H9 (cell line): ENCODE data around the gene KRTAP10-12. TPM values are rescaled to one million over a fixed set of nuclear protein-coding genes. Genes with fewer than 3 reads are reported as not detected.

ENCODE experiments used
- DNase-seq: peaks from one replicate; pipeline ENCODE4 v3.0.0-alpha.2; 2017
- H2AFZ ChIP-seq: one replicate; pipeline ENCODE4 v1.6.1; 2013; ENCODE audit warnings: mild to moderate bottlenecking, low read length, control low read depth, moderate library complexity
- H2AK5ac ChIP-seq: 2 replicates; pipeline ENCODE4 v1.6.1; 2013; ENCODE audit warnings: low read length, control low read depth, mixed read lengths; ENCODE audit not compliant: insufficient read length
- H2BK120ac ChIP-seq: one replicate; pipeline ENCODE4 v1.6.1; 2013; ENCODE audit warnings: low read depth, mild to moderate bottlenecking, low read length, control low read depth, inconsistent platforms; ENCODE audit not compliant: poor library complexity, severe bottlenecking
- H2BK12ac ChIP-seq: 2 replicates; pipeline ENCODE4 v1.6.1; 2013; ENCODE audit warnings: low read length, control low read depth, mixed read lengths, low read depth; ENCODE audit not compliant: insufficient read length
- H2BK15ac ChIP-seq: 2 replicates; pipeline ENCODE4 v1.6.1; 2013; ENCODE audit warnings: low read depth, low read length, control low read depth
- H2BK20ac ChIP-seq: one replicate; pipeline ENCODE4 v1.6.1; 2013; ENCODE audit warnings: low read depth, mild to moderate bottlenecking, low read length, control low read depth, inconsistent platforms; ENCODE audit not compliant: poor library complexity, severe bottlenecking
- H2BK5ac ChIP-seq: 2 replicates; pipeline ENCODE4 v1.6.1; 2013; ENCODE audit warnings: low read length, control low read depth, mixed read lengths; ENCODE audit not compliant: insufficient read length
- H3K14ac ChIP-seq: 2 replicates; pipeline ENCODE4 v1.6.1; 2013; ENCODE audit warnings: low read length, control low read depth; ENCODE audit not compliant: insufficient read depth
- H3K18ac ChIP-seq: 2 replicates; pipeline ENCODE4 v1.6.1; 2013; ENCODE audit warnings: low read depth, mild to moderate bottlenecking, mixed read lengths, low read length, control low read depth; ENCODE audit not compliant: insufficient read length
- H3K23ac ChIP-seq: 2 replicates; pipeline ENCODE4 v1.6.1; 2013; ENCODE audit warnings: low read length, control low read depth, mixed read lengths, low read depth; ENCODE audit not compliant: insufficient read length
- H3K23me2 ChIP-seq: 2 replicates; pipeline ENCODE4 v1.6.1; 2013; ENCODE audit warnings: low read depth, mild to moderate bottlenecking, mixed read lengths, low read length, control low read depth; ENCODE audit not compliant: insufficient read length, poor library complexity, severe bottlenecking
- H3K27ac ChIP-seq: 2 replicates; pipeline ENCODE4 v1.5.1; 2013; ENCODE audit warnings: low read length, control low read depth, mixed read lengths, low read depth; ENCODE audit not compliant: insufficient read length
- H3K27me3 ChIP-seq: 2 replicates; pipeline ENCODE4 v1.6.1; 2013; ENCODE audit warnings: low read length, control low read depth, inconsistent platforms; ENCODE audit not compliant: insufficient read depth
- H3K4ac ChIP-seq: 2 replicates; pipeline ENCODE4 v1.6.1; 2013; ENCODE audit warnings: low read depth, mild to moderate bottlenecking, control low read depth, inconsistent platforms, low read length, moderate library complexity
- H3K4me1 ChIP-seq: 2 replicates; pipeline ENCODE4 v1.6.1; 2013; ENCODE audit warnings: low read length, control low read depth, inconsistent platforms; ENCODE audit not compliant: insufficient read depth
- H3K4me2 ChIP-seq: 2 replicates; pipeline ENCODE4 v1.6.1; 2013; ENCODE audit warnings: low read length, control low read depth, mixed read lengths; ENCODE audit not compliant: insufficient read length, insufficient read depth
- H3K56ac ChIP-seq: 2 replicates; pipeline ENCODE4 v1.6.1; 2013; ENCODE audit warnings: low read depth, mild to moderate bottlenecking, mixed read lengths, low read length, control low read depth; ENCODE audit not compliant: insufficient read length
- H3K79me1 ChIP-seq: 2 replicates; pipeline ENCODE4 v1.6.1; 2013; ENCODE audit warnings: low read depth, mild to moderate bottlenecking, moderate library complexity, low read length, control low read depth, inconsistent platforms; ENCODE audit not compliant: insufficient read depth, poor library complexity, severe bottlenecking
- H3K79me2 ChIP-seq: 2 replicates; pipeline ENCODE4 v1.6.1; 2013; ENCODE audit warnings: low read length, control low read depth, inconsistent platforms; ENCODE audit not compliant: insufficient read depth
- H3K9ac ChIP-seq: 2 replicates; pipeline ENCODE4 v1.6.1; 2013; ENCODE audit warnings: low read length, control low read depth, mixed read lengths; ENCODE audit not compliant: insufficient read length; ENCODE audit errors: extremely low read depth
- H3K9me3 ChIP-seq: one replicate; pipeline ENCODE4 v1.6.1; 2013; ENCODE audit warnings: low read depth, low read length, inconsistent platforms; ENCODE audit not compliant: control insufficient read depth
- H3T11ph ChIP-seq: one replicate; pipeline ENCODE4 v1.6.1; 2013; ENCODE audit warnings: mild to moderate bottlenecking, low read length, control low read depth, inconsistent platforms
- H4K20me1 ChIP-seq: one replicate; pipeline ENCODE4 v1.6.1; 2013; ENCODE audit not compliant: control insufficient read depth, insufficient read length, insufficient read depth
- H4K5ac ChIP-seq: 2 replicates; pipeline ENCODE4 v1.6.1; 2013; ENCODE audit warnings: low read depth, mild to moderate bottlenecking, mixed read lengths, low read length, control low read depth; ENCODE audit not compliant: insufficient read length
- H4K8ac ChIP-seq: replicated peaks from 2 replicates; pipeline ENCODE4 v1.6.1; 2013; ENCODE audit warnings: low read length, control low read depth, mixed read lengths, low read depth; ENCODE audit not compliant: insufficient read length
- H4K91ac ChIP-seq: 2 replicates; pipeline ENCODE4 v1.6.1; 2013; ENCODE audit warnings: low read depth, mild to moderate bottlenecking, moderate library complexity, mixed read lengths, low read length, control low read depth; ENCODE audit not compliant: insufficient read length
- H3K27ac Mint-ChIP-seq, 3 experiments: 2 replicates in 2 of 3; 3 replicates in 1 of 3; pipeline ENCODE4 v1.8.0; 2020 to 2021; ENCODE audit warnings: mixed read lengths in 3 of 3, mild to moderate bottlenecking in 1 of 3, moderate library complexity in 1 of 3
- H3K27me3 Mint-ChIP-seq: 2 replicates; pipeline ENCODE4 v1.8.0; 2021; ENCODE audit warnings: low read depth, mild to moderate bottlenecking, moderate library complexity, mixed read lengths
- H3K36me3 Mint-ChIP-seq, 3 experiments: 2 replicates in 2 of 3; 3 replicates in 1 of 3; pipeline ENCODE4 v1.8.0; 2020 to 2021; ENCODE audit warnings: low read depth in 3 of 3, mixed read lengths in 3 of 3; ENCODE audit not compliant: insufficient read depth in 1 of 3
- H3K4me1 Mint-ChIP-seq, 2 experiments: 2 replicates each; pipeline ENCODE4 v1.8.0; 2020; ENCODE audit warnings: mixed read lengths in 2 of 2
- H3K4me3 Mint-ChIP-seq, 2 experiments: 2 replicates in 1 of 2; 3 replicates in 1 of 2; pipeline ENCODE4 v1.8.0; 2020 to 2021; ENCODE audit warnings: mild to moderate bottlenecking in 2 of 2, mixed read lengths in 2 of 2, moderate library complexity in 1 of 2
- H3K9me3 Mint-ChIP-seq, 2 experiments: 2 replicates in 1 of 2; 3 replicates in 1 of 2; pipeline ENCODE4 v1.8.0; 2020; ENCODE audit warnings: mild to moderate bottlenecking in 2 of 2, mixed read lengths in 2 of 2, moderate library complexity in 1 of 2
- CTCF ChIP-seq: fragments of 200-600 bp; sonication (generic); conservative IDR thresholded peaks from 3 replicates; pipeline ENCODE4 v1.8.0; 2021; ENCODE audit warnings: antibody characterized with exemption, mild to moderate bottlenecking
- WGBS: extraction: QIAGEN DNeasy Blood & Tissue Kit; methylation state at CpG from one replicate; pipeline ENCODE4 v1.1.7; 2013; ENCODE audit warnings: missing lambda C conversion rate, low lambda C conversion rate, mixed read lengths; ENCODE audit not compliant: insufficient read length; ENCODE audit errors: extremely low coverage; 5-methylcytosine and 5-hydroxymethylcytosine counted together
- total RNA-seq: library from RNA; stranded (reverse); gene quantifications from 2 replicates; pipeline ENCODE4 v1.2.1, GENCODE V29; 2021

Gene KRTAP10-12
- total RNA-seq, 1 experiment from 2014 or later = not detected

DNA sequence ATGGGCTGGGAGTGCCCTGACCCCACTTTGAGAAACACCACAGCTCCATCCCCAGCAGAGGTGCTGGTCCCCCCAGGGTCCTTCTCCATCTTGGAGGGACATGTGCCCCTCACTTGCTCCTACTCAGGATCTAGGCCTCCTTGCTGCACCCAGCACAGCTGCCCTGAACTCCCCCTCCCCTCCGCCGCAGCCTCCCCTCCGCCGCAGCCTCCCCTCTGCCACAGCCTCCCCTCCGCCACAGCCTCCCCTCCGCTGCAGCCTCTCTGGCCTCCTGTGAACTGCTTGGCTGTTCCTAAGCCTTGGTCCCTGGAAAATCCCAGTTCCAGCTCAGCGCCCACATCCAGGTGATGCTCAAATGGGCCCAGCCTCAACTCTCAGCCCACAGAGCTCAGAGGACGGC is 30.3 kb downstream of the KRTAP10-12 start:
- H2BK120ac ChIP-seq = no peak overlapping the region
- no peak overlapping the region for H3K9ac ChIP-seq
- H3K79me1 ChIP-seq = no peaks in the 10 kb centered on the region
- no peaks in the 10 kb centered on the region for H3K4me1 ChIP-seq
- H2BK15ac ChIP-seq = no peak overlapping the region
- no peak overlapping the region for H2BK20ac ChIP-seq
- H4K8ac ChIP-seq = no peak overlapping the region
- no peak overlapping the region for H3K27ac ChIP-seq
- Mint-ChIP-seq H3K4me3 (no peak overlapping the region), H3K4me1 (peaks cover 25 to 31% of the 10 kb centered on the region in 2 experiments), H3K9me3 (no peaks in the 10 kb centered on the region; a peak in 1 of 5 replicates), H3K36me3 (peaks cover 0 to 10% (median 0%) of the 10 kb centered on the region in 3 experiments; a peak in 1 of 7 replicates), H3K27me3 (peaks cover 27% of the 10 kb centered on the region), H3K27ac (no peak overlapping the region)
- H2AK5ac ChIP-seq = no peak overlapping the region
- no peaks in the 10 kb centered on the region; the same call in 1 of the 2 replicates for H3K27me3 ChIP-seq
- peaks cover 3% of the 10 kb centered on the region for H3K23me2 ChIP-seq
- H3K79me2 ChIP-seq = no peaks in the 10 kb centered on the region
- no peak overlapping the region for H3K4ac ChIP-seq
- no peak overlapping the region for H3K14ac ChIP-seq
- H3K4me2 ChIP-seq = no peak overlapping the region
- no peak overlapping the region for H2BK12ac ChIP-seq
- no CpG with 5 or more reads among the region's 8 CpGs for whole genome bisulfite sequencing
- H3K18ac ChIP-seq = no peak overlapping the region
- no peak overlapping the region for H3T11ph ChIP-seq
- H2BK5ac ChIP-seq = no peak overlapping the region
- no peak overlapping the region for H4K91ac ChIP-seq
- no peak overlapping the region for H3K23ac ChIP-seq
- no peak overlapping the region for H2AFZ ChIP-seq
- no peak overlapping the region for H4K5ac ChIP-seq
- TF ChIP-seq CTCF = no peak
- no peak overlapping the region for H3K56ac ChIP-seq
- no peaks in the 10 kb centered on the region for H4K20me1 ChIP-seq
- no peak for DNase-seq
- no peaks in the 10 kb centered on the region for H3K9me3 ChIP-seq
